Measurements from ENCODE around the gene AFAP1L1. TPM values are rescaled to one million over a fixed set of nuclear protein-coding genes. Genes with fewer than 3 reads are reported as not detected.

Gene AFAP1L1
- total and polyA plus RNA-seq, 9 of the 15 experiments (the other 6 are each of a cell fraction or from before 2014, with no cell fraction given): 0.01 to 0.12 (median 0.03) TPM; not detected in 4

DNA sequence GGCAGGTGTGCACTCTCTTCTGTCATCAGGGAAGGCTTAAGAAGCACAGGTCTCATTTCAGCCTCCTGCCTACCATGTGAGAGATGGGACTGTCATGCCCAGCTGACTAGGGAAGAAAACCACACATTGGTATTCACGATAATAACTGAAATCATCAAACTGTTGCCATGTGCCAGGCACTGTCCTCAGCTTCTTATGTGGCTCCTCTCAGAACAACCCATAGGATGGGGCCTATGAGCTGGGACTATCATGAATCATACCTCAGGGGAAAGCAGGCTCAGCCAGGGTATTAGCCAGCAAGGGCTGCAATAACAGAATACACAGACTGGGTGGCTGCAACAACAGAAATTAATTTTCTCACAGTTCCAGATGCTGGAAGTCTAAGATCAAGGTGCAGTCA, 3.3 kb downstream of the AFAP1L1 start:
- H3K79me2 ChIP-seq (ENCODE audit: control insufficient read depth, insufficient read depth, low read length): no peaks in the 10 kb centered on the region
- CTCF ChIA-PET (ENCODE audit: low intra/inter-chr PET ratio): no interaction called here
- H3K9me3 ChIP-seq (replicated peaks; ENCODE audit: control insufficient read depth, insufficient read depth, low read depth, low read length): no peaks in the 10 kb centered on the region
- H4K20me1 ChIP-seq (replicated peaks; ENCODE audit: control insufficient read depth, insufficient read depth, low read length): no peaks in the 10 kb centered on the region
- FAIRE-seq: no peak
- H3K4me1 ChIP-seq (replicated peaks in 1 of 2; ENCODE audit: control insufficient read depth in 2 of 2, insufficient read depth in 2 of 2, low read length in 2 of 2): peaks cover 0 to 12% of the 10 kb centered on the region in 2 experiments; a peak in 1 of 5 replicates
- 0% methylated on average over 1 of the region's 1 CpG for WGBS (ENCODE audit: insufficient coverage, low coverage, missing lambda C conversion rate)
- no peak overlapping the region for H3K9ac ChIP-seq (ENCODE audit: insufficient read depth in 1 of 2, low read depth in 2 of 2, low read length in 2 of 2)
- BruUV-seq (replicated peaks): no TSS peak
- DNase-seq (ENCODE audit: extremely low read depth in 1 of 4, low spot score in 3 of 4): no peak
- H3K27ac ChIP-seq (ENCODE audit: extremely low read depth, low read depth, low read length): no peak overlapping the region
- no peak overlapping the region for H3K4me3 ChIP-seq
- no peak for ATAC-seq
- peaks cover 22 to 53% of the 10 kb centered on the region in 2 experiments; a peak in 3 of 5 replicates for H3K27me3 ChIP-seq (ENCODE audit: control insufficient read depth in 2 of 2, insufficient read depth in 2 of 2, low read length in 2 of 2)
- no peak overlapping the region for H2AFZ ChIP-seq (ENCODE audit: low read depth, low read length)
- H3K4me2 ChIP-seq (ENCODE audit: insufficient read depth, low read length): no peak overlapping the region
- intact Hi-C loops (cut with micrococcal nuclease) (no loop called here), in situ Hi-C loops (cut with MboI) (loop anchor here (25.0 kb wide), 1 partner anchor 838 kb away; no protein-coding TSS in a partner anchor)
- no peaks in the 10 kb centered on the region for H3K9me1 ChIP-seq (ENCODE audit: control insufficient read depth, insufficient read depth, low read length)
- POLR2A ChIA-PET: no interaction called here
- H3K36me3 ChIP-seq (ENCODE audit: control insufficient read depth, insufficient read depth, low read length): no peaks in the 10 kb centered on the region
- TF ChIP-seq, protein P1, sequence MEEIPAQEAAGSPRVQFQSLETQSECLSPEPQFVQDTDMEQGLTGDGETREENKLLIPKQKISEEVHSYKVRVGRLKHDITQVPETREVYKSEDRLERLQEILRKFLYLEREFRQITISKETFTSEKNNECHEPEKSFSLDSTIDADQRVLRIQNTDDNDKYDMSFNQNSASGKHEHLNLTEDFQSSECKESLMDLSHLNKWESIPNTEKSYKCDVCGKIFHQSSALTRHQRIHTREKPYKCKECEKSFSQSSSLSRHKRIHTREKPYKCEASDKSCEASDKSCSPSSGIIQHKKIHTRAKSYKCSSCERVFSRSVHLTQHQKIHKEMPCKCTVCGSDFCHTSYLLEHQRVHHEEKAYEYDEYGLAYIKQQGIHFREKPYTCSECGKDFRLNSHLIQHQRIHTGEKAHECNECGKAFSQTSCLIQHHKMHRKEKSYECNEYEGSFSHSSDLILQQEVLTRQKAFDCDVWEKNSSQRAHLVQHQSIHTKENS (CRISPR knock-in tag; IDR thresholded peaks at IDR 0.05): no peak
- TF ChIP-seq CEBPG (CRISPR knock-in tag; IDR thresholded peaks at IDR 0.05): no peak
- TF ChIP-seq CEBPG (tag; conservative IDR thresholded peaks at IDR 0.05 in 1 of 2, IDR thresholded peaks at IDR 0.05 in 1 of 2): no peak
- TF ChIP-seq ZFX (CRISPR knock-in tag; IDR thresholded peaks at IDR 0.05): no peak
- TF ChIP-seq E2F3 (CRISPR knock-in tag; IDR thresholded peaks at IDR 0.05): no peak
- TF ChIP-seq, protein P2, sequence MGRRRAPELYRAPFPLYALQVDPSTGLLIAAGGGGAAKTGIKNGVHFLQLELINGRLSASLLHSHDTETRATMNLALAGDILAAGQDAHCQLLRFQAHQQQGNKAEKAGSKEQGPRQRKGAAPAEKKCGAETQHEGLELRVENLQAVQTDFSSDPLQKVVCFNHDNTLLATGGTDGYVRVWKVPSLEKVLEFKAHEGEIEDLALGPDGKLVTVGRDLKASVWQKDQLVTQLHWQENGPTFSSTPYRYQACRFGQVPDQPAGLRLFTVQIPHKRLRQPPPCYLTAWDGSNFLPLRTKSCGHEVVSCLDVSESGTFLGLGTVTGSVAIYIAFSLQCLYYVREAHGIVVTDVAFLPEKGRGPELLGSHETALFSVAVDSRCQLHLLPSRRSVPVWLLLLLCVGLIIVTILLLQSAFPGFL (CRISPR knock-in tag; IDR thresholded peaks at IDR 0.05): no peak
- TF ChIP-seq FOXP1 (CRISPR knock-in tag; IDR thresholded peaks at IDR 0.05): no peak
- no peak for TF ChIP-seq ZNF778 (CRISPR knock-in tag; IDR thresholded peaks at IDR 0.05)

Data from K562 (cell line).